ENCODE results near the gene FAM237B. TPM values are rescaled to one million over a fixed set of nuclear protein-coding genes. Genes with fewer than 3 reads are reported as not detected.

FAM237B gene
- total RNA-seq, 1 experiment from 2014 or later = not detected

DNA sequence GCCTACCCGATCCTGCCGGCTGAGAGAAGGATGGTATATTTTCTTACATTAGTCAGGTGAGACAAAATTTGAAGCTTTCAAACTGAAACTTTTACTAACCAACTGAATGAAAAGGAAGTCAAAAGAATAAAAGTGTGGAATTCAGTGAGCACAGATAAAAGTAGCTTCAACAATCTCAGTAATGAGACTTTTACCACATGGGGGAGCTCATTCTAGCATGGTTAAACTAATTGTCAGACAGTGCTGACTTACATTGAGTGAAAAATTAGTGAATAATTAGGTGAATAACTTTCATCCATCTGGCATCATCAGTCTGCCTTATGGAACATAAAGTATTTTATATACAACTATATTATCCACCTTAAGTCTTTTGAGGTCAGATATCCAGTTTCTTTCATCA, 8.4 kb downstream of the FAM237B start:
- H3K36me3 Mint-ChIP-seq (ENCODE audit: insufficient read depth, unreplicated experiment) = no peaks in the 10 kb centered on the region
- H3K4me3 Mint-ChIP-seq (ENCODE audit: unreplicated experiment) = no peak overlapping the region
- no peak overlapping the region for H3K27ac Mint-ChIP-seq (ENCODE audit: unreplicated experiment)
- H3K9me3 Mint-ChIP-seq (ENCODE audit: unreplicated experiment) = no peaks in the 10 kb centered on the region
- Histone ChIP-seq H3K9me3 (no peaks in the 10 kb centered on the region), H3K27me3 (replicated peaks; ENCODE audit: control insufficient read depth, insufficient read depth, low read length) (no peaks in the 10 kb centered on the region), H3K4me1 (no peaks in the 10 kb centered on the region), H3K4me3 (ENCODE audit: low read depth, low read length) (no peak overlapping the region), H3K36me3 (ENCODE audit: control insufficient read depth, insufficient read depth, low read length) (no peaks in the 10 kb centered on the region)
- H3K27me3 Mint-ChIP-seq (ENCODE audit: insufficient read depth, unreplicated experiment) = no peaks in the 10 kb centered on the region
- intact Hi-C loops (cut with micrococcal nuclease; ENCODE audit: unreplicated experiment) = loop anchor here (1.0 kb wide), 2 partner anchors 101 to 115 kb away; no protein-coding TSS in a partner anchor
- TF ChIP-seq, protein P1, sequence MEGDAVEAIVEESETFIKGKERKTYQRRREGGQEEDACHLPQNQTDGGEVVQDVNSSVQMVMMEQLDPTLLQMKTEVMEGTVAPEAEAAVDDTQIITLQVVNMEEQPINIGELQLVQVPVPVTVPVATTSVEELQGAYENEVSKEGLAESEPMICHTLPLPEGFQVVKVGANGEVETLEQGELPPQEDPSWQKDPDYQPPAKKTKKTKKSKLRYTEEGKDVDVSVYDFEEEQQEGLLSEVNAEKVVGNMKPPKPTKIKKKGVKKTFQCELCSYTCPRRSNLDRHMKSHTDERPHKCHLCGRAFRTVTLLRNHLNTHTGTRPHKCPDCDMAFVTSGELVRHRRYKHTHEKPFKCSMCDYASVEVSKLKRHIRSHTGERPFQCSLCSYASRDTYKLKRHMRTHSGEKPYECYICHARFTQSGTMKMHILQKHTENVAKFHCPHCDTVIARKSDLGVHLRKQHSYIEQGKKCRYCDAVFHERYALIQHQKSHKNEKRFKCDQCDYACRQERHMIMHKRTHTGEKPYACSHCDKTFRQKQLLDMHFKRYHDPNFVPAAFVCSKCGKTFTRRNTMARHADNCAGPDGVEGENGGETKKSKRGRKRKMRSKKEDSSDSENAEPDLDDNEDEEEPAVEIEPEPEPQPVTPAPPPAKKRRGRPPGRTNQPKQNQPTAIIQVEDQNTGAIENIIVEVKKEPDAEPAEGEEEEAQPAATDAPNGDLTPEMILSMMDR (IDR thresholded peaks at IDR 0.05; ENCODE audit: insufficient read depth in 1 of 2, low read depth in 1 of 2, low read length in 1 of 2, severe bottlenecking in 1 of 2, unreplicated experiment in 1 of 2) = no peak
- POLR2A ChIA-PET = no interaction called here
- BruUV-seq (replicated peaks) = no TSS peak
- CTCF ChIA-PET = interaction anchor here (0.6 to 2.0 kb wide), 8 partner anchors 9 to 142 kb away, joined by 3 to 24 read pairs (median 4); partner anchors contain the start of genes CLDN12, FAM237B and STEAP2
- no peak for DNase-seq
- no peaks in the 10 kb centered on the region for H3K4me1 Mint-ChIP-seq (ENCODE audit: low read depth, unreplicated experiment)

- no peaks in the 10 kb centered on the region for H3K36me3 ChIP-seq (ENCODE audit: control insufficient read depth, insufficient read depth, low read length)
- intact Hi-C loops (cut with micrococcal nuclease; ENCODE audit: unreplicated experiment) = no loop called here
- no peaks in the 10 kb centered on the region for H3K27me3 Mint-ChIP-seq (ENCODE audit: insufficient read depth, unreplicated experiment)
- TF ChIP-seq, protein P1 (IDR thresholded peaks at IDR 0.05; ENCODE audit: insufficient read depth in 1 of 2, low read depth in 1 of 2, low read length in 1 of 2, severe bottlenecking in 1 of 2, unreplicated experiment in 1 of 2) = no peak
- H3K4me3 Mint-ChIP-seq (ENCODE audit: unreplicated experiment) = no peak overlapping the region
- no peaks in the 10 kb centered on the region for H3K9me3 Mint-ChIP-seq (ENCODE audit: unreplicated experiment)
- no peak overlapping the region for H3K27ac Mint-ChIP-seq (ENCODE audit: unreplicated experiment)
- H3K4me3 ChIP-seq (ENCODE audit: low read depth, low read length) = no peak overlapping the region
- no peaks in the 10 kb centered on the region for H3K9me3 ChIP-seq
- no peaks in the 10 kb centered on the region for H3K27me3 ChIP-seq (replicated peaks; ENCODE audit: control insufficient read depth, insufficient read depth, low read length)
- H3K4me1 Mint-ChIP-seq (ENCODE audit: low read depth, unreplicated experiment) = no peaks in the 10 kb centered on the region
- H3K36me3 Mint-ChIP-seq (ENCODE audit: insufficient read depth, unreplicated experiment) = no peaks in the 10 kb centered on the region
- CTCF ChIA-PET = interaction anchor here (1.6 to 2.0 kb wide), 2 partner anchors 100 to 144 kb away, joined by 4 to 5 read pairs; partner anchors contain the start of gene STEAP2
- DNase-seq = no peak
- no TSS peak for BruUV-seq (replicated peaks)
- POLR2A ChIA-PET = no interaction called here
- no peaks in the 10 kb centered on the region for H3K4me1 ChIP-seq
Measured at GRCh38 chr7:90311175-90311574, 9.9 kb downstream of the FAM237B start.

- no peak overlapping the region for H3K4me3 ChIP-seq (ENCODE audit: low read depth, low read length)
- H3K4me3 Mint-ChIP-seq (ENCODE audit: unreplicated experiment) = no peak overlapping the region
- no peak overlapping the region for H3K27ac Mint-ChIP-seq (ENCODE audit: unreplicated experiment)
- H3K27me3 ChIP-seq (replicated peaks; ENCODE audit: control insufficient read depth, insufficient read depth, low read length) = no peaks in the 10 kb centered on the region
- ChIA-PET CTCF (interaction anchor here (0.9 kb wide), 1 partner anchor 118 kb away, joined by 4 read pairs; no protein-coding TSS in a partner anchor), POLR2A (no interaction called here)
- H3K9me3 ChIP-seq = no peaks in the 10 kb centered on the region
- no TSS peak for BruUV-seq (replicated peaks)
- H3K36me3 Mint-ChIP-seq (ENCODE audit: insufficient read depth, unreplicated experiment) = no peaks in the 10 kb centered on the region
- H3K4me1 ChIP-seq = no peaks in the 10 kb centered on the region
- no peaks in the 10 kb centered on the region for H3K27me3 Mint-ChIP-seq (ENCODE audit: insufficient read depth, unreplicated experiment)
- H3K9me3 Mint-ChIP-seq (ENCODE audit: unreplicated experiment) = no peaks in the 10 kb centered on the region
- intact Hi-C loops (cut with micrococcal nuclease; ENCODE audit: unreplicated experiment) = no loop called here
- no peak for DNase-seq
- H3K4me1 Mint-ChIP-seq (ENCODE audit: low read depth, unreplicated experiment) = no peaks in the 10 kb centered on the region
- TF ChIP-seq, protein P1 (IDR thresholded peaks at IDR 0.05; ENCODE audit: insufficient read depth in 1 of 2, low read depth in 1 of 2, low read length in 1 of 2, severe bottlenecking in 1 of 2, unreplicated experiment in 1 of 2) = no peak
- no peaks in the 10 kb centered on the region for H3K36me3 ChIP-seq (ENCODE audit: control insufficient read depth, insufficient read depth, low read length)
Measured at GRCh38 chr7:90309872-90310271, 11.2 kb downstream of the FAM237B start.

Measured in Caco-2 (cell line).